WI38 (cell line): ENCODE data around the gene KRTAP4-3.
"Not testable (repeated sequence)": the region's sequence is repeated elsewhere in the genome, so short reads cannot be mapped to it uniquely, and the experiment has no call there.

Source experiments
- H3K4me3 ChIP-seq: 2 replicates; pipeline ENCODE4 v1.5.1; 2011; ENCODE audit warnings: low read depth, mild to moderate bottlenecking, control low read depth, low read length
- CTCF ChIP-seq: IDR thresholded peaks from 2 replicates; pipeline ENCODE4 v1.5.1; 2012; ENCODE audit warnings: low read depth, mild to moderate bottlenecking, control low read depth, low read length

Gene KRTAP4-3

GRCh38 chr17:41133880-41134735, 33.9 kb downstream of the KRTAP4-3 start:
- no peak for TF ChIP-seq CTCF
- H3K4me3 ChIP-seq = no peak overlapping the region

- H3K4me3 ChIP-seq = no peak overlapping the region
- no peak for TF ChIP-seq CTCF
Observed at GRCh38 chr17:41131979-41132378, 36.0 kb downstream of the KRTAP4-3 start.

GRCh38 chr17:41127371-41127770, 40.6 kb downstream of the KRTAP4-3 start:
- TF ChIP-seq CTCF = no peak
- H3K4me3 ChIP-seq = no peak overlapping the region

- TF ChIP-seq CTCF = no peak
- H3K4me3 ChIP-seq = no peak overlapping the region
Observed at GRCh38 chr17:41126412-41126811, 41.6 kb downstream of the KRTAP4-3 start.

- no peak for TF ChIP-seq CTCF
- no peak overlapping the region for H3K4me3 ChIP-seq
Observed at GRCh38 chr17:41125064-41125463, 43.0 kb downstream of the KRTAP4-3 start.

- not testable (repeated sequence) for H3K4me3 ChIP-seq
Observed at GRCh38 chr17:41123991-41124371, 44.0 kb downstream of the KRTAP4-3 start, which contains the start of gene KRTAP4-12. Gene KRTAP4-12, minus strand, starts transcription at chr17:41124182. Its CDS starts 60 bp downstream, at chr17:41124122.

- H3K4me3 ChIP-seq = not testable (repeated sequence)
Observed at GRCh38 chr17:41123292-41123990, 44.6 kb downstream of the KRTAP4-3 start.

- no peak overlapping the region for H3K4me3 ChIP-seq
- TF ChIP-seq CTCF = no peak
Observed at GRCh38 chr17:41121742-41122141, 46.3 kb downstream of the KRTAP4-3 start.

GRCh38 chr17:41119696-41120690, 48.0 kb downstream of the KRTAP4-3 start:
- not testable (repeated sequence) for H3K4me3 ChIP-seq
